Peyer's patch (tissue), 4 donors: ENCODE data around the gene RASAL2.

Experiments used
- CTCF ChIP-seq, 6 experiments: fragments of 450-650 bp in 4 of 6; fragments of 200-600 bp in 2 of 6; sonication (generic) in 1 of 6; IDR thresholded peaks; one replicate each; pipeline ENCODE4 v1.5.1; 2017 to 2019; ENCODE audit warnings: antibody characterized with exemption in 6 of 6, mild to moderate bottlenecking in 3 of 6, moderate library complexity in 1 of 6
- POLR2A ChIP-seq, 2 donors: fragments of 450-650 bp; IDR thresholded peaks; one replicate each; pipeline ENCODE4 v1.5.1; 2017; ENCODE audit warnings: antibody characterized with exemption in 2 of 2, mild to moderate bottlenecking in 2 of 2, moderate library complexity in 2 of 2

- TF ChIP-seq CTCF (IDR thresholded peaks at IDR 0.05) (no peak), POLR2A (IDR thresholded peaks at IDR 0.05) (no peak)
Observed at GRCh38 chr1:178241057-178241456, 147.2 kb downstream of the RASAL2 start.
